Fibroblast of lung (primary cell): Measurements from ENCODE around the gene PLOD2. TPM values are rescaled to one million over a fixed set of nuclear protein-coding genes. Genes with fewer than 3 reads are reported as not detected.

Experiments
- DNase-seq, 2 donors: peaks; one replicate each; pipeline versions ENCODE4 v3.0.0 to v3.0.0-alpha.2; 2010; ENCODE audit warnings: low read depth in 2 of 2
- H2AFZ ChIP-seq: 2 replicates; pipeline ENCODE4 v1.5.1; 2012; ENCODE audit warnings: low read length, control low read depth, inconsistent platforms
- H3K27ac ChIP-seq: 2 replicates; pipeline ENCODE4 v1.5.1; 2011; ENCODE audit warnings: low read length, control low read depth; ENCODE audit not compliant: insufficient read depth
- H3K27me3 ChIP-seq: 2 replicates; pipeline ENCODE4 v1.5.1; 2011; ENCODE audit warnings: mild to moderate bottlenecking, low read length; ENCODE audit not compliant: control insufficient read depth, insufficient read depth
- H3K36me3 ChIP-seq: 2 replicates; pipeline ENCODE4 v1.5.1; 2011; ENCODE audit warnings: low read length; ENCODE audit not compliant: control insufficient read depth, insufficient read depth
- H3K4me1 ChIP-seq: 2 replicates; pipeline ENCODE4 v1.5.1; 2011; ENCODE audit warnings: low read length; ENCODE audit not compliant: control insufficient read depth, insufficient read depth; ENCODE audit errors: extremely low read depth
- H3K4me2 ChIP-seq: 2 replicates; pipeline ENCODE4 v1.5.1; 2011; ENCODE audit warnings: low read length, control low read depth; ENCODE audit not compliant: insufficient read depth; ENCODE audit errors: extremely low read depth
- H3K4me3 ChIP-seq, 4 experiments: fragments of 200-600 bp in 1 of 4; sonication (generic) in 1 of 4; replicated peaks in 1 of 4; 2 replicates each; pipeline ENCODE4 v1.5.1; 2011 to 2016; ENCODE audit warnings: low read length in 4 of 4, low read depth in 3 of 4, mild to moderate bottlenecking in 3 of 4, control low read depth in 2 of 4, inconsistent platforms in 1 of 4, mixed read lengths in 1 of 4; ENCODE audit not compliant: insufficient read depth in 1 of 4; ENCODE audit errors: control extremely low read depth in 1 of 4
- H3K79me2 ChIP-seq: 2 replicates; pipeline ENCODE4 v1.5.1; 2012; ENCODE audit warnings: mild to moderate bottlenecking, low read length, inconsistent platforms; ENCODE audit not compliant: control insufficient read depth, insufficient read depth
- H3K9ac ChIP-seq: 2 replicates; pipeline ENCODE4 v1.5.1; 2011; ENCODE audit warnings: mild to moderate bottlenecking, low read length, control low read depth; ENCODE audit not compliant: insufficient read depth
- H3K9me3 ChIP-seq: 2 replicates; pipeline ENCODE4 v1.5.1; 2012; ENCODE audit warnings: low read depth, low read length; ENCODE audit not compliant: control insufficient read depth, insufficient read depth
- H4K20me1 ChIP-seq: 2 replicates; pipeline ENCODE4 v1.5.1; 2011; ENCODE audit warnings: low read length; ENCODE audit not compliant: control insufficient read depth, insufficient read depth; ENCODE audit errors: extremely low read depth
- CTCF ChIP-seq, 2 donors: IDR thresholded peaks in 1 of 2; conservative IDR thresholded peaks in 1 of 2; 1 replicate in 1 of 2; 2 replicates in 1 of 2; pipeline ENCODE4 v1.5.1; 2011 to 2012; ENCODE audit warnings: low read length in 2 of 2, control low read depth in 1 of 2, inconsistent platforms in 1 of 2, low read depth in 1 of 2, mild to moderate bottlenecking in 1 of 2
- EZH2 ChIP-seq: IDR thresholded peaks from 2 replicates; pipeline ENCODE4 v1.5.1; 2012; ENCODE audit warnings: low read length, control low read depth, mild to moderate bottlenecking; ENCODE audit errors: missing control alignments
- polyA plus RNA-seq, 2 donors: library from polyadenylated mRNA; depleted of rRNA in 1 of 2; stranded (reverse) in 1 of 2; unstranded in 1 of 2; fragments of >200 nt; gene quantifications; 2 replicates each; pipeline ENCODE4 v1.2.1, GENCODE V29; 2011 to 2012; ENCODE audit warnings: missing spikeins in 1 of 2
- total RNA-seq: library from RNA; depleted of rRNA; stranded (reverse); fragments of >200 nt; gene quantifications from 2 replicates; pipeline ENCODE4 v1.2.1, GENCODE V29; 2014

The PLOD2 gene
- total and polyA plus RNA-seq, 2 donors (not counting 1 experiment from before 2014, with no cell fraction given), result 91.8 to 114 TPM

DNA sequence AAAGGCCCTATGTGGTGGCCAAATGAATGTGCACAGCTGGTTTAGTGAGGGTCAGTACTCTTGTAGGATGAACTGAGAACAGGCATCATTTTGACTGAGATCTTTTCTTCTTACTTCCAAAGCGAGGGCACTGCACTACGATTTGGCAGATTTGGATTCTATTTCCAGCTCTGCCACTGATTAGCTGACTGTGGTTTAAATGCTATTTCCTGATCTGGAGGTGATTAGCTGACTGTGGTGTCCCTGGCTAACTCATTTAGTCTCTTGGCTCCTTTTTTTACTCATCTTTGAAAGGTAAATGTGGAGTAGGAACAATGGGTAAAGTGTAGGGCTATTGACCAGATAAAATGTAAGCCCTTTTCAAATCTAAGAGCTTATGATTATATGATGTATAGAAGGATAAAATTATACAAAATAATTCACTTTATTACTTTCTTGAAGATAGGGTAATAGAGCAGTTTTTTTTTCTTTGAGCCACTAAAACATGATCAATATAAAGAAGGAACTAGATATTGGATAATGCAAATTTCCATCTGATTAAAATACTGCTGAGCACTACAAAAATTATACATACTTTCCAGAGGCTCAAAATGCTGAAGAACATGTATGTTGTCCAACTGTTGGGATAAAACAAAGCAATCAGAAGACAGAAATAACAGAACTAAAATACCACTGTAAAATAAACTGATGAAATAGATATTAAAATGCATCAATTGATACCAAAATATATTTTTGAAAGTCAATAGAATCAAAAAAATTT lies 39.7 kb upstream of the PLOD2 start:
- DNase-seq, result peak in 1 of 2 donors; percentile 54
- H3K4me1 ChIP-seq, result no peaks in the 10 kb centered on the region
- H2AFZ ChIP-seq, result no peak overlapping the region
- H3K36me3 ChIP-seq, result no peaks in the 10 kb centered on the region
- TF ChIP-seq EZH2, result no peak
- TF ChIP-seq CTCF (conservative IDR thresholded peaks at IDR 0.05 in 1 of 2, IDR thresholded peaks at IDR 0.05 in 1 of 2; ENCODE audit: low read depth in 1 of 2, low read length in 2 of 2), result no peak
- no peak overlapping the region for H3K4me2 ChIP-seq
- no peaks in the 10 kb centered on the region for H4K20me1 ChIP-seq
- no peaks in the 10 kb centered on the region for H3K9me3 ChIP-seq
- no peak overlapping the region for H3K27ac ChIP-seq
- H3K79me2 ChIP-seq, result no peaks in the 10 kb centered on the region
- H3K27me3 ChIP-seq, result no peaks in the 10 kb centered on the region
- H3K4me3 ChIP-seq, result no peak overlapping the region
- H3K9ac ChIP-seq, result no peak overlapping the region

GRCh38 chr3:146199762-146200161 lies 38.8 kb upstream of the PLOD2 start:
- H3K36me3 ChIP-seq, result no peaks in the 10 kb centered on the region
- no peak overlapping the region for H3K4me3 ChIP-seq
- no peaks in the 10 kb centered on the region for H4K20me1 ChIP-seq
- TF ChIP-seq CTCF (conservative IDR thresholded peaks at IDR 0.05 in 1 of 2, IDR thresholded peaks at IDR 0.05 in 1 of 2; ENCODE audit: low read depth in 1 of 2, low read length in 2 of 2), result no peak
- no peak for TF ChIP-seq EZH2
- no peak overlapping the region for H3K4me2 ChIP-seq
- no peak overlapping the region for H3K9ac ChIP-seq
- no peaks in the 10 kb centered on the region for H3K4me1 ChIP-seq
- no peaks in the 10 kb centered on the region for H3K27me3 ChIP-seq
- H2AFZ ChIP-seq, result no peak overlapping the region
- no peaks in the 10 kb centered on the region for H3K79me2 ChIP-seq
- H3K27ac ChIP-seq, result no peak overlapping the region
- no peaks in the 10 kb centered on the region for H3K9me3 ChIP-seq
- no peak for DNase-seq

GRCh38 chr3:146196789-146197188 lies 35.8 kb upstream of the PLOD2 start:
- no peak overlapping the region for H3K4me2 ChIP-seq
- no peaks in the 10 kb centered on the region for H3K9me3 ChIP-seq
- no peak for DNase-seq
- TF ChIP-seq EZH2, result no peak
- no peak for TF ChIP-seq CTCF (conservative IDR thresholded peaks at IDR 0.05 in 1 of 2, IDR thresholded peaks at IDR 0.05 in 1 of 2; ENCODE audit: low read depth in 1 of 2, low read length in 2 of 2)
- H3K36me3 ChIP-seq, result no peaks in the 10 kb centered on the region
- no peaks in the 10 kb centered on the region for H3K4me1 ChIP-seq
- no peaks in the 10 kb centered on the region for H3K27me3 ChIP-seq
- no peak overlapping the region for H2AFZ ChIP-seq
- no peaks in the 10 kb centered on the region for H3K79me2 ChIP-seq
- H3K27ac ChIP-seq, result no peak overlapping the region
- no peak overlapping the region for H3K4me3 ChIP-seq
- no peak overlapping the region for H3K9ac ChIP-seq
- H4K20me1 ChIP-seq, result no peaks in the 10 kb centered on the region
